Suppressor macrophage treated with lipopolysaccharide for 1 hour (primary cell): ENCODE results near the gene MRFAP1L1.
A peak's percentile ranks its signal among the peaks of the same experiment; 100 is the strongest.

ENCODE experiments used
- DNase-seq, 3 donors: peaks; one replicate each; pipeline ENCODE4 v3.0.0-alpha.2; 2020 to 2022

Gene MRFAP1L1

GRCh38 chr4:6715704-6716017, 6.0 kb upstream of the MRFAP1L1 start:
- DNase-seq, result no peak

- DNase-seq, result peak; percentile 35 to 43 (median 43)
Measured at GRCh38 chr4:6714954-6715353, 5.3 kb upstream of the MRFAP1L1 start.

GRCh38 chr4:6710996-6711395, 1.3 kb upstream of the MRFAP1L1 start:
- peak in 2 of 3 donors; percentile 36 to 56 for DNase-seq

- no peak for DNase-seq
Measured at GRCh38 chr4:6710282-6710681, 617 bp upstream of the MRFAP1L1 start.

GRCh38 chr4:6706173-6706572, 3.5 kb downstream of the MRFAP1L1 start:
- DNase-seq, result no peak

GRCh38 chr4:6705646-6706045, 4.0 kb downstream of the MRFAP1L1 start:
- peak in 2 of 3 donors; percentile 48 to 57 for DNase-seq

GRCh38 chr4:6703786-6704185, 5.9 kb downstream of the MRFAP1L1 start:
- DNase-seq, result peak; percentile 38 to 57 (median 51)

- DNase-seq, result no peak
Measured at GRCh38 chr4:6702761-6703160, 6.9 kb downstream of the MRFAP1L1 start.

- DNase-seq, result no peak
Measured at GRCh38 chr4:6701371-6701770, 8.3 kb downstream of the MRFAP1L1 start.

GRCh38 chr4:6699903-6700302, 9.8 kb downstream of the MRFAP1L1 start:
- no peak for DNase-seq

- no peak for DNase-seq
Measured at GRCh38 chr4:6699388-6699787, 10.3 kb downstream of the MRFAP1L1 start.

- DNase-seq, result no peak
Measured at GRCh38 chr4:6697131-6697530, 12.5 kb downstream of the MRFAP1L1 start.

- DNase-seq, result no peak
Measured at GRCh38 chr4:6696611-6697010, 13.1 kb downstream of the MRFAP1L1 start.

- DNase-seq, result no peak
Measured at GRCh38 chr4:6695660-6696610, 13.7 kb downstream of the MRFAP1L1 start.

- DNase-seq, result no peak
Measured at GRCh38 chr4:6694177-6694901, 15.3 kb downstream of the MRFAP1L1 start.

GRCh38 chr4:6693231-6694176, 16.2 kb downstream of the MRFAP1L1 start, which contains the start of gene S100P:
S100P (plus strand) TSS chr4:6693878; CDS start chr4:6693933, 55 bp downstream.
- peak in 1 of 3 donors; percentile 22 for DNase-seq

- DNase-seq, result no peak
Measured at GRCh38 chr4:6692806-6693205, 16.9 kb downstream of the MRFAP1L1 start.

GRCh38 chr4:6692379-6692778, 17.3 kb downstream of the MRFAP1L1 start:
- DNase-seq, result no peak

GRCh38 chr4:6689506-6689960, 20.1 kb downstream of the MRFAP1L1 start:
- no peak for DNase-seq

GRCh38 chr4:6688879-6689505, 20.7 kb downstream of the MRFAP1L1 start:
- peak; percentile 64 to 69 (median 68) for DNase-seq

GRCh38 chr4:6687947-6688878, 21.5 kb downstream of the MRFAP1L1 start:
- DNase-seq, result no peak
